SK-N-SH treated with all-trans-retinoic acid at 6 μM for 48 hours (cell line): ENCODE results near the gene PRPF4.

Source experiments
- ATAC-seq: fragments of 200-7000 bp; cut with Tn5 transposase; 3 replicates; pipeline ENCODE4 v1.9.1; 2020; ENCODE audit warnings: mild to moderate bottlenecking, moderate library complexity
- ARNTL ChIP-seq: fragments of 450-650 bp; formaldehyde crosslinking; IDR thresholded peaks from 2 replicates; pipeline ENCODE4 v1.5.0; 2020; ENCODE audit warnings: low read depth, mild to moderate bottlenecking, moderate library complexity, borderline replicate concordance
- BACH2 ChIP-seq: fragments of 250-450 bp; sonication (Bioruptor Pico); IDR thresholded peaks from 2 replicates; pipeline ENCODE4 v1.9.0; 2021; ENCODE audit warnings: mild to moderate bottlenecking, borderline replicate concordance
- CSDC2 ChIP-seq: fragments of 250-450 bp; sonication (Bioruptor Pico); IDR thresholded peaks from 2 replicates; pipeline ENCODE4 v1.5.0; 2020; ENCODE audit warnings: mild to moderate bottlenecking, moderate library complexity
- ESRRG ChIP-seq: fragments of 250-450 bp; sonication (Bioruptor Pico); IDR thresholded peaks from 2 replicates; pipeline ENCODE4 v1.6.1; 2021; ENCODE audit warnings: mild to moderate bottlenecking
- OSR1 ChIP-seq: fragments of 250-450 bp; sonication (Bioruptor Pico); IDR thresholded peaks from 2 replicates; pipeline ENCODE4 v1.8.0; 2022; ENCODE audit warnings: moderate library complexity, mild to moderate bottlenecking, inconsistent platforms
- PATZ1 ChIP-seq: fragments of 250-450 bp; sonication (Bioruptor Pico); IDR thresholded peaks from 2 replicates; pipeline ENCODE4 v1.8.0; 2020; ENCODE audit warnings: mild to moderate bottlenecking, moderate library complexity, borderline replicate concordance
- POU6F1 ChIP-seq: fragments of 250-450 bp; sonication (Bioruptor Pico); IDR thresholded peaks from 2 replicates; pipeline ENCODE4 v1.8.0; 2021; ENCODE audit warnings: low read depth, mild to moderate bottlenecking, moderate library complexity, borderline replicate concordance
- PPARA ChIP-seq: fragments of 250-450 bp; sonication (Bioruptor Pico); IDR thresholded peaks from 2 replicates; pipeline ENCODE4 v1.5.0; 2020; ENCODE audit warnings: mild to moderate bottlenecking, borderline replicate concordance
- RARB ChIP-seq: fragments of 250-450 bp; sonication (Bioruptor Pico); IDR thresholded peaks from 2 replicates; pipeline ENCODE4 v1.8.0; 2021; ENCODE audit warnings: mild to moderate bottlenecking, moderate library complexity
- TCF4 ChIP-seq: fragments of 250-450 bp; sonication (Bioruptor Pico); IDR thresholded peaks from 2 replicates; pipeline ENCODE4 v1.8.0; 2021; ENCODE audit warnings: mild to moderate bottlenecking, moderate library complexity, borderline replicate concordance
- TOX ChIP-seq: fragments of 250-450 bp; sonication (Bioruptor Pico); IDR thresholded peaks from 2 replicates; pipeline ENCODE4 v1.8.0; 2021; ENCODE audit warnings: mild to moderate bottlenecking, moderate library complexity, borderline replicate concordance
- TSHZ2 ChIP-seq: fragments of 250-450 bp; sonication (Bioruptor Pico); IDR thresholded peaks from 2 replicates; pipeline ENCODE4 v1.5.0; 2020; ENCODE audit warnings: mild to moderate bottlenecking, moderate library complexity
- ZC3H10 ChIP-seq: fragments of 250-450 bp; sonication (Bioruptor Pico); IDR thresholded peaks from 2 replicates; pipeline ENCODE4 v1.5.1; 2021; ENCODE audit warnings: mild to moderate bottlenecking, moderate library complexity
- ZFP3 ChIP-seq: fragments of 250-450 bp; sonication (Bioruptor Pico); IDR thresholded peaks from 2 replicates; pipeline ENCODE4 v1.5.0; 2020; ENCODE audit warnings: mild to moderate bottlenecking, moderate library complexity
- ZFP30 ChIP-seq: fragments of 450-650 bp; formaldehyde crosslinking; IDR thresholded peaks from 2 replicates; pipeline ENCODE4 v1.5.0; 2022; ENCODE audit warnings: mild to moderate bottlenecking, moderate library complexity
- ZNF565 ChIP-seq: fragments of 450-650 bp; formaldehyde crosslinking; conservative IDR thresholded peaks from 2 replicates; pipeline ENCODE4 v1.5.0; 2020; ENCODE audit warnings: low read depth, mild to moderate bottlenecking, moderate library complexity
- ZNF70 ChIP-seq: fragments of 450-650 bp; formaldehyde crosslinking; IDR thresholded peaks from 2 replicates; pipeline ENCODE4 v1.5.0; 2020; ENCODE audit warnings: mild to moderate bottlenecking, moderate library complexity
- ZNF8 ChIP-seq: fragments of 450-650 bp; formaldehyde crosslinking; IDR thresholded peaks from 2 replicates; pipeline ENCODE4 v1.5.0; 2020; ENCODE audit warnings: mild to moderate bottlenecking, moderate library complexity
- TF ChIP-seq, protein P1 (sequence below): fragments of 250-450 bp; sonication (Bioruptor Pico); IDR thresholded peaks from 2 replicates; pipeline ENCODE4 v1.5.1; 2020; ENCODE audit warnings: low read depth, mild to moderate bottlenecking, moderate library complexity

PRPF4 gene

DNA sequence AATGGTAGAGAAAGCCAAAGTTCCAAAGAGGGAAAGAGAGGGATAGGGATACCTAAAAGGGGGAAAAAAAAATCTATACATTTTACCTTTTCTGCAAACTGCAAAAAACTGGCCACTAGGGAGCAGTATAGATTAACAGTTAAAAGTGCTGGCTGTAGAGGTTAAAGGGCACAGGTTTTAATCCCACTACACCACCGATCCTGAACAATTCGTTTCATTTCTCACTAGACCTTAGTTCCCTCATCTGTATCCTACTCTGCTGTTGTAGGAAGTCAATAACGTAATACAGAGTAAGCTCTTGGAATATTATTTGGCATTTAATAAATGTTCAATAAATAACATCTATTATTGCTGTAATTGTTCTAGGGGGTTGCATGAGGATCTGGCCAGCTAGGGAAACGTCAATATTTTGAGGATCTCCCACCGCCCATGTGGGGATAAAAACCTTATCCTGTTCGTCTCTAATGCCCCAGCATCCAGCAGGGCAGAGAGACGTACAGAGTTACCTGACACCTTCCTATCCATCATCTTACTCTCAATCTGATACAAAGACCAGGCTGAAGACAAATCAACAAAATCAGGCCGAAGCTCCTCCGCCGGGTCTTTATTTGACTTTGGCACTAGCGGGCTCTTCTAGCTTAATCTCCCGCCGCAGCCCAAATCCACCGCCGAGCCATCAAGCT, 843 bp upstream of the PRPF4 start (continued):
- TF ChIP-seq PATZ1 (CRISPR knock-in tag): no peak
- no peak for TF ChIP-seq ARNTL

DNA sequence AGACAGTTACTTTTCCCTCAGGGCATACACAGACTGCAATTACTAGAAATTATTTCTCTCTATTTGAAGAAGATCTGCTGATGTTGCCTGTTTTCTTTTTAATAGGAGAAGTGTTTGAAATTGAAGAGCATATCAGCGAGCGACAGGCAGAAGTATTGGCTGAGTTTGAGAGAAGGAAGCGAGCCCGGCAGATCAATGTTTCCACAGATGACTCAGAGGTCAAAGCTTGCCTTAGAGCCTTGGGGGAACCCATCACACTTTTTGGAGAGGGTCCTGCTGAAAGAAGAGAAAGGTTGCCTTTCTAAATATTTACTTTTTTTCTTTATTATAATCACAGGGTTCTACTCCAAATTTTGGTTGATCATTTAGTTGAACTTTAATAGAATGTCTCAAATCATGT, 3.4 kb downstream of the PRPF4 start:
- TF ChIP-seq, protein P1, sequence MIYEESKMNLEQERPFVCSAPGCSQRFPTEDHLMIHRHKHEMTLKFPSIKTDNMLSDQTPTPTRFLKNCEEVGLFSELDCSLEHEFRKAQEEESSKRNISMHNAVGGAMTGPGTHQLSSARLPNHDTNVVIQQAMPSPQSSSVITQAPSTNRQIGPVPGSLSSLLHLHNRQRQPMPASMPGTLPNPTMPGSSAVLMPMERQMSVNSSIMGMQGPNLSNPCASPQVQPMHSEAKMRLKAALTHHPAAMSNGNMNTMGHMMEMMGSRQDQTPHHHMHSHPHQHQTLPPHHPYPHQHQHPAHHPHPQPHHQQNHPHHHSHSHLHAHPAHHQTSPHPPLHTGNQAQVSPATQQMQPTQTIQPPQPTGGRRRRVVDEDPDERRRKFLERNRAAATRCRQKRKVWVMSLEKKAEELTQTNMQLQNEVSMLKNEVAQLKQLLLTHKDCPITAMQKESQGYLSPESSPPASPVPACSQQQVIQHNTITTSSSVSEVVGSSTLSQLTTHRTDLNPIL (CRISPR knock-in tag): no peak
- no peak for TF ChIP-seq ZNF70 (CRISPR knock-in tag)
- TF ChIP-seq ZFP30 (CRISPR knock-in tag): no peak
- TF ChIP-seq POU6F1: no peak
- no peak for TF ChIP-seq BACH2 (CRISPR knock-in tag)
- no peak for TF ChIP-seq TSHZ2 (CRISPR knock-in tag)
- TF ChIP-seq RARB (CRISPR knock-in tag): no peak
- TF ChIP-seq PATZ1 (CRISPR knock-in tag): no peak
- no peak for TF ChIP-seq CSDC2 (CRISPR knock-in tag)
- TF ChIP-seq PPARA (CRISPR knock-in tag): no peak
- TF ChIP-seq ZNF8: no peak
- no peak for TF ChIP-seq TCF4 (CRISPR knock-in tag)
- TF ChIP-seq ZNF565 (CRISPR knock-in tag): no peak
- no peak for TF ChIP-seq ESRRG (CRISPR knock-in tag)
- TF ChIP-seq, all 23 proteins: peak for 0

GRCh38 chr9:113281356-113281755, 5.9 kb downstream of the PRPF4 start:
- no peak for ATAC-seq
- TF ChIP-seq OSR1 (CRISPR knock-in tag): no peak
- no peak for TF ChIP-seq PATZ1 (CRISPR knock-in tag)
- TF ChIP-seq ZNF70 (CRISPR knock-in tag): no peak
- TF ChIP-seq TOX (CRISPR knock-in tag): no peak
- TF ChIP-seq ZC3H10: no peak
- no peak for TF ChIP-seq TSHZ2 (CRISPR knock-in tag)
- TF ChIP-seq POU6F1: no peak
- no peak for TF ChIP-seq ZFP3
- no peak for TF ChIP-seq TCF4 (CRISPR knock-in tag)
- TF ChIP-seq PPARA (CRISPR knock-in tag): no peak
- no peak for TF ChIP-seq ZFP30 (CRISPR knock-in tag)

More for the DNA sequence above, 3.4 kb downstream of the PRPF4 start:
- ATAC-seq: no peak
